Caco-2 (cell line): ENCODE measurements around the gene GCGR. TPM values are rescaled to one million over a fixed set of nuclear protein-coding genes. Genes with fewer than 3 reads are reported as not detected.

Experiments
- BruUV-seq: library from RNA; stranded (reverse); fragments of 400-500 nt; replicated peaks from 2 replicates; lab custom pipeline; 2021; lab: Mats Ljungman, UMichigan
- CTCF ChIA-PET: fragments of 300-600 bp; sonication (Branson Sonifier 250); formaldehyde crosslinking; loops from one replicate; lab custom pipeline; 2022; ENCODE audit warnings: antibody characterized with exemption; lab: Charles Lee
- POLR2A ChIA-PET: fragments of 300-600 bp; sonication (Branson Sonifier 250); formaldehyde crosslinking; loops from one replicate; lab custom pipeline; 2022; ENCODE audit warnings: antibody characterized with exemption; lab: Charles Lee
- DNase-seq, 2 experiments: peaks; one replicate each; pipeline versions ENCODE4 v3.0.0 to v3.0.0-alpha.2; 2020 to 2022
- H3K27me3 ChIP-seq: replicated peaks from 2 replicates; pipeline ENCODE4 v1.6.0; 2011; ENCODE audit warnings: low read length; ENCODE audit not compliant: control insufficient read depth, insufficient read depth
- H3K36me3 ChIP-seq: 2 replicates; pipeline ENCODE4 v1.5.1; 2011; ENCODE audit warnings: low read length; ENCODE audit not compliant: control insufficient read depth, insufficient read depth
- H3K4me1 ChIP-seq: fragments of 250-450 bp; sonication (Bioruptor Pico); 2 replicates; pipeline ENCODE4 v1.5.1; 2020; ENCODE audit warnings: mild to moderate bottlenecking
- H3K4me3 ChIP-seq: 2 replicates; pipeline ENCODE4 v1.5.1; 2011; ENCODE audit warnings: low read depth, mild to moderate bottlenecking, control low read depth, low read length
- H3K9me3 ChIP-seq: fragments of 250-450 bp; sonication (Bioruptor Pico); 2 replicates; pipeline ENCODE4 v1.5.1; 2020; ENCODE audit warnings: mild to moderate bottlenecking, moderate library complexity
- H3K27ac Mint-ChIP-seq: one replicate; pipeline ENCODE4 v1.8.0; 2022; ENCODE audit warnings: mixed read lengths; ENCODE audit not compliant: unreplicated experiment
- H3K27me3 Mint-ChIP-seq: one replicate; pipeline ENCODE4 v1.8.0; 2022; ENCODE audit warnings: mixed read lengths; ENCODE audit not compliant: insufficient read depth, unreplicated experiment
- H3K36me3 Mint-ChIP-seq: one replicate; pipeline ENCODE4 v1.8.0; 2022; ENCODE audit warnings: mild to moderate bottlenecking, mixed read lengths; ENCODE audit not compliant: insufficient read depth, unreplicated experiment
- H3K4me1 Mint-ChIP-seq: one replicate; pipeline ENCODE4 v1.8.0; 2022; ENCODE audit warnings: low read depth, mixed read lengths; ENCODE audit not compliant: unreplicated experiment
- H3K4me3 Mint-ChIP-seq: one replicate; pipeline ENCODE4 v1.8.0; 2022; ENCODE audit warnings: mild to moderate bottlenecking, moderate library complexity, mixed read lengths; ENCODE audit not compliant: unreplicated experiment
- H3K9me3 Mint-ChIP-seq: one replicate; pipeline ENCODE4 v1.8.0; 2022; ENCODE audit warnings: mixed read lengths; ENCODE audit not compliant: unreplicated experiment
- CTCF ChIP-seq, 2 experiments: fragments of 200-600 bp in 1 of 2; IDR thresholded peaks; 1 replicate in 1 of 2; 2 replicates in 1 of 2; pipeline versions ENCODE4 v1.5.1 to v1.8.0; 2011 to 2022; ENCODE audit warnings: antibody characterized with exemption in 1 of 2, control low read depth in 1 of 2, inconsistent platforms in 1 of 2, low read depth in 1 of 2, low read length in 1 of 2, mild to moderate bottlenecking in 1 of 2, moderate library complexity in 1 of 2; ENCODE audit not compliant: insufficient read depth in 1 of 2, severe bottlenecking in 1 of 2, unreplicated experiment in 1 of 2
- intact Hi-C: fragments of 100-400 bp; cut with micrococcal nuclease; formaldehyde crosslinking; loops from one replicate; pipeline ENCODE4 v1.10.0; 2022; ENCODE audit not compliant: unreplicated experiment
- total RNA-seq: library from RNA; stranded (reverse); gene quantifications from 2 replicates; pipeline ENCODE4 v1.2.3, GENCODE V29; 2022

GCGR gene
- total RNA-seq, 1 experiment from 2014 or later: 1.0 TPM

- peaks cover 29% of the 10 kb centered on the region for H3K4me1 ChIP-seq
- no peaks in the 10 kb centered on the region; the same call in 1 of the 2 replicates for H3K36me3 ChIP-seq
- peak within 1 kb of the TSS; percentile 68 for H3K4me3 ChIP-seq
- H3K9me3 ChIP-seq: no peaks in the 10 kb centered on the region
- TF ChIP-seq CTCF (IDR thresholded peaks at IDR 0.05; ENCODE audit: insufficient read depth in 1 of 2, low read depth in 1 of 2, low read length in 1 of 2, severe bottlenecking in 1 of 2, unreplicated experiment in 1 of 2): no peak
- ChIA-PET POLR2A (no interaction called here), CTCF (no interaction called here)
- H3K27ac Mint-ChIP-seq: peak within 1 kb of the TSS; percentile 92
- H3K27me3 ChIP-seq: no peaks in the 10 kb centered on the region
- intact Hi-C loops: no loop called here
- H3K27me3 Mint-ChIP-seq: no peaks in the 10 kb centered on the region
- peaks cover 21% of the 10 kb centered on the region for H3K36me3 Mint-ChIP-seq
- no TSS peak for BruUV-seq
- peak within 1 kb of the TSS; percentile 90 for H3K4me3 Mint-ChIP-seq
- peaks cover 16% of the 10 kb centered on the region for H3K4me1 Mint-ChIP-seq
- DNase-seq: no peak
- H3K9me3 Mint-ChIP-seq: no peaks in the 10 kb centered on the region
These were observed 30.9 kb downstream of the GCGR start, which contains the start of gene PPP1R27 for GRCh38 chr17:81834831-81835267. TSS of gene PPP1R27 (minus strand) at chr17:81835050. CDS start at chr17:81834953, 97 bp downstream.

- Mint-ChIP-seq H3K9me3 (no peaks in the 10 kb centered on the region), H3K27ac (no peak overlapping the region), H3K4me3 (no peak overlapping the region), H3K27me3 (no peaks in the 10 kb centered on the region), H3K36me3 (peaks cover 37% of the 10 kb centered on the region), H3K4me1 (peaks cover 7% of the 10 kb centered on the region)
- H3K9me3 ChIP-seq: no peaks in the 10 kb centered on the region
- ChIA-PET POLR2A (no interaction called here), CTCF (interaction anchor here (0.6 to 0.7 kb wide), 2 partner anchors 186 to 367 kb away, joined by 4 to 7 read pairs; partner anchors contain the start of gene LRRC45)
- no peak for TF ChIP-seq CTCF (IDR thresholded peaks at IDR 0.05; ENCODE audit: insufficient read depth in 1 of 2, low read depth in 1 of 2, low read length in 1 of 2, severe bottlenecking in 1 of 2, unreplicated experiment in 1 of 2)
- H3K4me3 ChIP-seq: no peak overlapping the region
- H3K36me3 ChIP-seq: no peaks in the 10 kb centered on the region; the same call in 1 of the 2 replicates
- intact Hi-C loops: no loop called here
- DNase-seq: no peak
- no peaks in the 10 kb centered on the region for H3K27me3 ChIP-seq
- H3K4me1 ChIP-seq: peaks cover 18% of the 10 kb centered on the region
- BruUV-seq: no TSS peak
These were observed 33.7 kb downstream of the GCGR start for GRCh38 chr17:81837641-81838040.

GRCh38 chr17:81838753-81839255 lies 34.9 kb downstream of the GCGR start:
- peaks cover 37% of the 10 kb centered on the region for H3K36me3 Mint-ChIP-seq
- ChIA-PET POLR2A (no interaction called here), CTCF (interaction anchor here (0.7 kb wide), 1 partner anchor 192 kb away, joined by 3 read pairs; no protein-coding TSS in a partner anchor)
- H3K27me3 ChIP-seq: no peaks in the 10 kb centered on the region
- H3K4me1 ChIP-seq: peaks cover 15% of the 10 kb centered on the region
- no peaks in the 10 kb centered on the region; the same call in 1 of the 2 replicates for H3K36me3 ChIP-seq
- peak in 1 of 2 experiments; percentile 64 for DNase-seq
- H3K9me3 ChIP-seq: no peaks in the 10 kb centered on the region
- H3K4me1 Mint-ChIP-seq: peaks cover 7% of the 10 kb centered on the region
- no peak overlapping the region for H3K4me3 Mint-ChIP-seq
- intact Hi-C loops: no loop called here
- H3K27ac Mint-ChIP-seq: peak overlapping the region; percentile 73
- TF ChIP-seq CTCF (IDR thresholded peaks at IDR 0.05; ENCODE audit: insufficient read depth in 1 of 2, low read depth in 1 of 2, low read length in 1 of 2, severe bottlenecking in 1 of 2, unreplicated experiment in 1 of 2): no peak
- no peaks in the 10 kb centered on the region for H3K27me3 Mint-ChIP-seq
- no peak overlapping the region for H3K4me3 ChIP-seq
- no peaks in the 10 kb centered on the region for H3K9me3 Mint-ChIP-seq
- BruUV-seq: no TSS peak
